Measurements from ENCODE around the gene SLC2A1. TPM values are rescaled to one million over a fixed set of nuclear protein-coding genes. Genes with fewer than 3 reads are reported as not detected.

SLC2A1 gene
- total and polyA plus RNA-seq, 4 donors, result 9.5 to 143 (median 28.6) TPM

DNA sequence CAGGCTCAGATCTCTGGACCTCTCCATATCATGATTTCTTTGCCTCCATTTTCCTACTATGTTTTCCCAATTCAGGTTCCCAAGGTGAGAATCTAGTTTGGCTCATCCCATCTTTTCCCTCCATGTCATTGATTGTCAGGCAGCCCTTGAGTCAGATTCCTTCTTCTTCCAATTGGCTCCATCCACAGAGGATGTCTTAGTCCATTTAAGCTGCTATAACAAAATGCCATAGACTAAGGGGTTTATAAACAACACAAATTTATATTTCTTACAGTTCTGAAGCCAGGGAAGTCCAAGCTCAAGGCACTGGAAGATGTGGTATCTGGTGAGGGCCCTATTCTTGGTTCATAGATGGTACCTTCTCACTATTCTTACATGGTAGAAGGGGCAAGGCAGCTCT is 42.8 kb upstream of the SLC2A1 start:
- no peak for DNase-seq
- no peak for ATAC-seq (ENCODE audit: insufficient read depth, low FRiP score)

DNA sequence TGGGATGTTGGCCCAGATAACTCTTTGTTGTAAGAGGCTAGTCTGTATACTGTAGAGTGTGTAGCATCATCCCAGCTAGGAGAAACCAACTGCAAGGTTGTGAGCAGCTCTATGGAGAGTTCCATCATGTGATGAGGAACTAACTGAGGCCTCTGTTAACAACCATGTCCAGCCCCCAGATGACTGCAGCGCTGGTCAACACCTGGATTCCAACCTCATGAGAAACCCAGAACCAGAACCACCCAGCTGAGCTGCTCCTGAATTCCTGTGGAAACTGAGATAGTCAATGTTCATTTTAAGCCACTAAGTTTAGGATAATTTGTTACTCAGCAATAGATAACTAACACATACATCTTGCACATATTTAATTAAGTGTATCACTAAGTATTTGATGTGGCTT is 41.6 kb upstream of the SLC2A1 start:
- WGBS, 2 donors, result 94% methylated on average over 1 of the region's 1 CpG

More for the DNA sequence above, 42.8 kb upstream of the SLC2A1 start:
- Histone ChIP-seq H3K27ac (ENCODE audit: low read depth in 1 of 2, low read length in 1 of 2) (no peak overlapping the region), H3K9ac (ENCODE audit: insufficient read depth in 1 of 2, low read length in 2 of 2) (no peak overlapping the region), H3K9me3 (ENCODE audit: control insufficient read depth in 4 of 4, insufficient read depth in 3 of 4, low read length in 3 of 4) (peaks cover 0 to 3% (median 0%) of the 10 kb centered on the region in 4 donors), H3K4me1 (ENCODE audit: control insufficient read depth in 5 of 5, insufficient read depth in 5 of 5, low read length in 5 of 5) (peaks cover 0 to 15% (median 0%) of the 10 kb centered on the region in 5 donors), H3K27me3 (ENCODE audit: control insufficient read depth in 3 of 3, insufficient read depth in 3 of 3, low read length in 2 of 3) (no peaks in the 10 kb centered on the region), H3K4me3 (no peak overlapping the region), H3K36me3 (ENCODE audit: control insufficient read depth in 4 of 4, insufficient read depth in 4 of 4, low read length in 4 of 4) (no peaks in the 10 kb centered on the region)
- TF ChIP-seq, protein P1, sequence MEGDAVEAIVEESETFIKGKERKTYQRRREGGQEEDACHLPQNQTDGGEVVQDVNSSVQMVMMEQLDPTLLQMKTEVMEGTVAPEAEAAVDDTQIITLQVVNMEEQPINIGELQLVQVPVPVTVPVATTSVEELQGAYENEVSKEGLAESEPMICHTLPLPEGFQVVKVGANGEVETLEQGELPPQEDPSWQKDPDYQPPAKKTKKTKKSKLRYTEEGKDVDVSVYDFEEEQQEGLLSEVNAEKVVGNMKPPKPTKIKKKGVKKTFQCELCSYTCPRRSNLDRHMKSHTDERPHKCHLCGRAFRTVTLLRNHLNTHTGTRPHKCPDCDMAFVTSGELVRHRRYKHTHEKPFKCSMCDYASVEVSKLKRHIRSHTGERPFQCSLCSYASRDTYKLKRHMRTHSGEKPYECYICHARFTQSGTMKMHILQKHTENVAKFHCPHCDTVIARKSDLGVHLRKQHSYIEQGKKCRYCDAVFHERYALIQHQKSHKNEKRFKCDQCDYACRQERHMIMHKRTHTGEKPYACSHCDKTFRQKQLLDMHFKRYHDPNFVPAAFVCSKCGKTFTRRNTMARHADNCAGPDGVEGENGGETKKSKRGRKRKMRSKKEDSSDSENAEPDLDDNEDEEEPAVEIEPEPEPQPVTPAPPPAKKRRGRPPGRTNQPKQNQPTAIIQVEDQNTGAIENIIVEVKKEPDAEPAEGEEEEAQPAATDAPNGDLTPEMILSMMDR (IDR thresholded peaks at IDR 0.05; ENCODE audit: control extremely low read depth, extremely low read depth), result no peak

GRCh38 chr1:42999308-42999707 is 40.6 kb upstream of the SLC2A1 start:
- Histone ChIP-seq H3K27ac (ENCODE audit: low read depth in 1 of 2, low read length in 1 of 2) (no peak overlapping the region), H3K4me1 (ENCODE audit: control insufficient read depth in 5 of 5, insufficient read depth in 5 of 5, low read length in 5 of 5) (no peaks in the 10 kb centered on the region), H3K9ac (ENCODE audit: insufficient read depth in 1 of 2, low read length in 2 of 2) (no peak overlapping the region), H3K9me3 (ENCODE audit: control insufficient read depth in 4 of 4, insufficient read depth in 3 of 4, low read length in 3 of 4) (peaks cover 0 to 3% (median 0%) of the 10 kb centered on the region in 4 donors), H3K36me3 (ENCODE audit: control insufficient read depth in 4 of 4, insufficient read depth in 4 of 4, low read length in 4 of 4) (no peaks in the 10 kb centered on the region), H3K4me3 (no peak overlapping the region), H3K27me3 (ENCODE audit: control insufficient read depth in 3 of 3, insufficient read depth in 3 of 3, low read length in 2 of 3) (no peaks in the 10 kb centered on the region)
- TF ChIP-seq, protein P1 (IDR thresholded peaks at IDR 0.05; ENCODE audit: control extremely low read depth, extremely low read depth), result no peak
- no peak for DNase-seq
- no peak for ATAC-seq (ENCODE audit: insufficient read depth, low FRiP score)

More for the DNA sequence above, 41.6 kb upstream of the SLC2A1 start:
- Histone ChIP-seq H3K4me1 (ENCODE audit: control insufficient read depth in 5 of 5, insufficient read depth in 5 of 5, low read length in 5 of 5) (peaks cover 0 to 4% (median 0%) of the 10 kb centered on the region in 5 donors), H3K27ac (ENCODE audit: low read depth in 1 of 2, low read length in 1 of 2) (no peak overlapping the region), H3K27me3 (ENCODE audit: control insufficient read depth in 3 of 3, insufficient read depth in 3 of 3, low read length in 2 of 3) (no peaks in the 10 kb centered on the region), H3K9ac (ENCODE audit: insufficient read depth in 1 of 2, low read length in 2 of 2) (no peak overlapping the region), H3K4me3 (no peak overlapping the region), H3K36me3 (ENCODE audit: control insufficient read depth in 4 of 4, insufficient read depth in 4 of 4, low read length in 4 of 4) (no peaks in the 10 kb centered on the region), H3K9me3 (ENCODE audit: control insufficient read depth in 4 of 4, insufficient read depth in 3 of 4, low read length in 3 of 4) (peaks cover 0 to 3% (median 0%) of the 10 kb centered on the region in 4 donors)
- no peak for DNase-seq
- TF ChIP-seq, protein P1 (IDR thresholded peaks at IDR 0.05; ENCODE audit: control extremely low read depth, extremely low read depth), result no peak
- no peak for ATAC-seq (ENCODE audit: insufficient read depth, low FRiP score)

- DNase-seq (no peak), ATAC-seq (ENCODE audit: insufficient read depth, low FRiP score) (no peak)
- TF ChIP-seq, protein P1 (IDR thresholded peaks at IDR 0.05; ENCODE audit: control extremely low read depth, extremely low read depth), result no peak
- H3K4me1 ChIP-seq (ENCODE audit: control insufficient read depth in 5 of 5, insufficient read depth in 5 of 5, low read length in 5 of 5), result peaks cover 0 to 1% (median 0%) of the 10 kb centered on the region in 5 donors
- H3K4me3 ChIP-seq, result no peak overlapping the region
- H3K9ac ChIP-seq (ENCODE audit: insufficient read depth in 1 of 2, low read length in 2 of 2), result no peak overlapping the region
- no peaks in the 10 kb centered on the region for H3K36me3 ChIP-seq (ENCODE audit: control insufficient read depth in 4 of 4, insufficient read depth in 4 of 4, low read length in 4 of 4)
- no peak overlapping the region for H3K27ac ChIP-seq (ENCODE audit: low read depth in 1 of 2, low read length in 1 of 2)
- WGBS, 2 donors, result 75 to 79% methylated on average over 2 of the region's 2 CpGs
- no peaks in the 10 kb centered on the region for H3K27me3 ChIP-seq (ENCODE audit: control insufficient read depth in 3 of 3, insufficient read depth in 3 of 3, low read length in 2 of 3)
- peaks cover 0 to 3% (median 0%) of the 10 kb centered on the region in 4 donors for H3K9me3 ChIP-seq (ENCODE audit: control insufficient read depth in 4 of 4, insufficient read depth in 3 of 4, low read length in 3 of 4)
Observed at GRCh38 chr1:42998386-42998785, 39.7 kb upstream of the SLC2A1 start.
